Right hindlimb (tissue), 1 donor: Measurements from ENCODE around the gene ADCYAP1R1.

Experiments
- DNase-seq: peaks from one replicate; pipeline ENCODE4 v3.0.0-alpha.2; 2018

Gene ADCYAP1R1

GRCh38 chr7:31107106-31108090 is 55.3 kb downstream of the ADCYAP1R1 start:
- peak; percentile 5 for DNase-seq

DNA sequence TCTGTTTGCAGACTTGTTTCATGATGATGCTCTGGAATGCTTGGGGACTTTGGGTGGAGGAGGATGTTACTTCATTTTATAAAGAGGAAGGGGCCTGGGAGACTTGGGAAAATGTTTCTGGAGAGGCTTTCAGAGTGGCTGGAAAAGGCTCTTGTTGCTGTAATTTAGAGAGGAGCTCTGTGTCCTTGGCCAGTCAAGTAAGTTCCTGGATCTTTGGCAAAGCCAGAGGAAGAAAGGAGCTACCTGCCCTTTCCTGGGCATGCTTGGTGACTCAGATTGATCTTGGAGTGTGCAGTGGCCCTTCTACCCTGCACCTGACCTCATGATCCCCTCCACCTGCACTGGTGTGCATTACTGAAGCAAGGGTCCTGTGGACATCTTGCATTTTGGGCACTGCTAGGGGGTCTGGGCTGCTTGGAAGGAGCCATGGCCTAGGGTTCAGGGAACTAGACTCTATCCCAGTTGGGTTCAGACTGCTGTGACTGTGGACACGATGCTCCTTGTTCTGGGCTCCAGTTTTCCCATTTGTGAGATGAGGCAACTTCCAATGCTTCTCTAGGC is 56.1 kb downstream of the ADCYAP1R1 start:
- peak; percentile 8 for DNase-seq

DNA sequence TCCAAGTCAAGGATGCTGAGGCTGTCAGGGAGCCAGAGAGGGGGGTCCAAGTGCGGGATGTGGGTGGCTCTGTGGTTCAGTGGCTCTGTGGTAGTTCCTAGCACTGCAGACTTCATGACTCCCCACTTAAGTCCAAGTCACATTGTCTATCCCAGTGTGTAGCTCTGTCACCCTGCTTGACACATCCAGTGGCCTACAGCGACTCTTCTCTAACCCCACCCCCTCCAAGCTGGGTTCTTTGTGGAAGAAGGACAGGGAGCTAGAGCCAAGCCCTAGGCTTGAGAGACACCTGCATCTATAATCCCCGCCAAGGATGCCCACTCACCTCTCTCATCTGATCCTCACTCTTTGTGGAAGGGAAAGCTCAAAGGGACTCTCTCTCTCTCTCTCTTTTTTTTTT is 57.6 kb downstream of the ADCYAP1R1 start:
- peak; percentile 5 for DNase-seq

DNA sequence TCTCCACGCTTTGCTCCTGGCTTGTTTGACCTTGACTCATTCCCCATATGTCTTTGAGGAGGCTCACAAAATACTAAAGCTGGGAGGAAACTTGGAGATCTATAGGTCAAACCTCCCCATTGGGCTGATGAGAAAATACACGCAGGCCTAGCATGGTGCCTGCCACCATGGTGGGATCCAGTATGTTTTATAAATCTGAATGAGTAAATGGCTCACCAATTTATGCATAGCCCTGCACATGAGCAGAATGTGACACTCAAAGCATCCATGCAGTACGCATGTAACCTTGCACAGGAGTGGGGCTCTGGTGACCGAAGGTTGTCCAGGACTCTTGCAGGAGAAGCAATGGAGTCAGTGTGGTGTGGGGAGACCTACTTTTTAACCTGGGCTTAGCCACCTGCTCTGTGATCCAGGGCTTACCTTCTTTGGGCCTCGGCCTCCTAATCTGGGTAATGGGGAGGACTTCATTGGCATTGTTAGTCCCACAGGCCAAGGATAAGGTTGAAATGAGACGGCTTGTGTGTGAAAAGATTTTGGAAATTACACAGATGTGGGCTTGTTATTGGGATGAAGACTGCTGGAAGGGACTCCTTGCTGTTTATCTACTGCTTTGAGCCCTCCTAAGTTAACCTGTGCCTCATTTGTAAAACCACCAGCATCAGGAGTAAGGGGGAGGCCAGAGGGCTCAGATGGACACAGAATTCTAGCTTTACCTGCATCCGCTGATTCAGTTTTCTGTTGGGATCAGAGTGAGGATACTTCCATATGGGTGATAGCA is 58.4 kb downstream of the ADCYAP1R1 start:
- DNase-seq: no peak

DNA sequence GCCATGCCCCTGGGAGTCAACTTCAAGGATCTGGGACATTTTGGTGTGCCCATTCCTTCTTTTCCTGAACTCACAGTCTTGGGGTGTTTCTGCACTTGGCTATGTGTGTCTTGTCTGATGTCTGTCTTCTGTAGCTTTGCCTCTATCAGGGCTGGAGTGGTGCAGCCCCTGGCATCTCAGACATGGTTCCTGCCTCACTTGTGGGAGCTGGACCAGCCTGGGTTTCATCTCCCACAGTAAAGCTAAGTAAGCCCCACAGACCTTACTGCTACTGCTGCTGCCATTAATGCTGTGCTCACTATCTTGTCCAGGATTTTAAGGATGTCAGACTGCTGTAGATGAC is 59.0 kb downstream of the ADCYAP1R1 start:
- no peak for DNase-seq

DNA sequence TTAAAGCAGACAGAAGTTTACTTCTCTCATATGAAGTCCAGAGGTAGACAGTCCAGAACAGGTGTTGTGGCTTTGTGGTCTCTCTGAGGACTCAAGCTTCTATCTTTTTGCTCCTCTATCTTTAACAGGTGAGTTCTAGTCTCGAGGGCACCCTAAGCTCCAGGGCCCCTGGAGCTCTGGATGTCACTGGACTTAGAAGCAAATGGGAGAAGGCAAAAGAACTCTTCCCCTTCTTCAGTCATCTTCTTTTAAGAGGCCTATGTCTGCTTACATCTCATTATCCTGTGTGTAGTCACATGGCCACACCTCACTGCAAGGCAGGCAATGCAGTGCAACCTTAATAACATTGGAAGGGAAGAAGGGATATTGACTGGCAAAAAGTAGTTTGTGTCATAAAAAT is 61.6 kb downstream of the ADCYAP1R1 start:
- DNase-seq: peak; percentile 4

GRCh38 chr7:31114593-31115343 is 62.7 kb downstream of the ADCYAP1R1 start:
- no peak for DNase-seq

DNA sequence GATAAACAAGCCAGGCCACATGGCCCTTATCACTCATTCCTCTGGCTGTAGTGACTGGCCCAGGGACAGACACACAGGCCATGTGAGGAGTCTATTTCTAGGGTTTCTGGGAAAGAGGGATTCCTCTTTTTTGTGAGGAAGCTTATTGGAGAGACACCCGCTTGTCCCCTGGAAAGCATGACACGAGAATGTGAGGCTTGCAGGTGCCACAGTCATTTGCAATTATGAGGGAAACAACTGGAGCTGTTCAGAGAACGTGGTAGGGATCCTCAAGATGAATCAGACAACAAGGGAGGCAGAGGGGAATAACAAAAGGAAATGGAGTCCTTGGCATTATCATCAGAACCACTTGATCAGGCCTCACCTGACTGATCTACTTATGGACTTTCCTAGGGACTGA is 64.5 kb downstream of the ADCYAP1R1 start:
- no peak for DNase-seq

DNA sequence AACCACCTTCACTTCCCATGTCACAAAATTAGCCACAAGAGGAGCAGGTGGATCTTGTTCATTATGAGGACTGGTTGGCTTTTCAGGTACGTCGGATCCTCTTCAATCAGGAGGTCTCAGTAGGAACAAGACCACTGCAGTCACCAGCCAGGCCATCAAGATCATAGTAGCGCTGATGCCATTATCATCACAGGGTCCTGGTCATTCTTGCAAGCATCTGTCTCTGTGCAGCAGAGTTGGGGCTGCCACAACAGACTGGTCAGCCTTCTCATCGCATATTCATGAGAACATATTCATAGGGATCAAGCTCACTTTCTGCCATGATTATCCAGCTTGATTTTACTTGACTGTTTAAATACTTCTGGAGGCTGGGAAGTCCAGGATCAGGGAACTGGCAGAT is 67.1 kb downstream of the ADCYAP1R1 start:
- DNase-seq: peak; percentile 2

GRCh38 chr7:31120800-31121513 is 68.8 kb downstream of the ADCYAP1R1 start:
- DNase-seq: peak; percentile 4

GRCh38 chr7:31121601-31122000 is 69.5 kb downstream of the ADCYAP1R1 start:
- peak; percentile 9 for DNase-seq

DNA sequence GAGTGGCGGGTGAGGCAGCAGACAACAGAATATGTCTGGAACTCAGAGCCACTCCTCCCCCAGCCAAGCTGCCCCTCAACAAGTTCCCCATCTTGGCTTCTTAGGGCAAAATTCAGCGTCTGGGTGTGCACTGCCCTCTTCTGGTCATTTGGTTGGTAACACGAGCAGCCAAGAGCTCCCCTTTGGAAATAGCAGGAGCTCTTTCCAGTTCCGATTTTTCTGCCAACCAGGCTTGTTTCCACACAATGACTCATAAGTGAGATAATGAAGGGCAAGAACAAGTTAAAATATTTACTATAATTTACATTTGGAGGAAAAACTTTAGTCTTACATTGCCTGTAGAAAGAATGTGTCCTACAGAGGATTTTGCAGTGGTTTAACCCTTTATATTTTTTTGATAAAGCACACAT is 70.5 kb downstream of the ADCYAP1R1 start:
- DNase-seq: peak; percentile 82

GRCh38 chr7:31123321-31123720 is 71.2 kb downstream of the ADCYAP1R1 start:
- no peak for DNase-seq

GRCh38 chr7:31123726-31124125 is 71.6 kb downstream of the ADCYAP1R1 start:
- no peak for DNase-seq

- DNase-seq: no peak
Observed at GRCh38 chr7:31125171-31125570, 73.1 kb downstream of the ADCYAP1R1 start.

GRCh38 chr7:31126976-31127375 is 74.9 kb downstream of the ADCYAP1R1 start:
- no peak for DNase-seq

- no peak for DNase-seq
Observed at GRCh38 chr7:31129067-31129466, 77.0 kb downstream of the ADCYAP1R1 start.

GRCh38 chr7:31133497-31133896 is 81.4 kb downstream of the ADCYAP1R1 start:
- no peak for DNase-seq

- peak; percentile 81 for DNase-seq
Observed at GRCh38 chr7:31134246-31135188, 82.4 kb downstream of the ADCYAP1R1 start.

DNA sequence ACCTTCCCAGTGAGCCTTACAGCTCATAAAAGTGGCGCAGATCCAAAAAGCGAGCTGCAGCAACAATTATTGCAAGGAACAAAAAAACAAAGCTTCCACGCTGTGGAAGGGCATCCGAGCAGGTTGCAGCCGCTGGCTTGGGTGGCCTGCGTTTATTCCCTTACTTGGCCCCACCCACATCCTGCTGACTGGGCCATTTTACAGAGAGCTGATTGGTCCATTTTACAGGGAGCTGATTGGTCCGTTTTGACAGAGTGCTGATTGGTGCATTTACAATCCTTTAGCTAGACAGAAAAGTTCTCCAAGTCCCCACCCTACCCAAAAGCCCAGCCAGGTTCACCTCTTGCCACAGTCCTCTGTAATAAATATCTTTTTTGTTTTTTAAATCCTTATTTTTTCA is 85.1 kb downstream of the ADCYAP1R1 start:
- DNase-seq: no peak

DNA sequence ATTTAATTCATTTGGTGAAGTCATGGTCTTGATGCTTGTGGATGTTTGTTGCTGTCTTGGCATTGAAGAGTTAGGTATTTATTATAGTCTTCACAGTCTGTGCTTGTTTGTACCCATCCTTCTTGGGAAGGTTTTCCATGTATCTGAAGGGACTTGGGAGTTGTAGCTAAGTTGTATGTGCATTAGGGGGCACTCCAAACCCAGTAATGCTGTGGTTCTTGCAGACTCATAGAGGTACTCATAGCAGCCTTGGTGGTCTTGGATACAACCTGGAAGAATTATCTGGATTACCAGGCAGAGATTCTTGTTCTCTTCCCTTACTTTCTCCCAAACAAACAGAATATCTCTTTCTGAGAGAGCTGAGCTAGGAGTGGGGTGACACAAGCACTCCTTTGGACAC is 93.2 kb downstream of the ADCYAP1R1 start:
- DNase-seq: no peak
